Cardiac muscle cell (in vitro differentiated cells and primary cell): ENCODE results near the gene RASGEF1C. TPM values are rescaled to one million over a fixed set of nuclear protein-coding genes. Genes with fewer than 3 reads are reported as not detected.
"Not testable (repeated sequence)": the region's sequence is repeated elsewhere in the genome, so short reads cannot be mapped to it uniquely, and the experiment has no call there.

ENCODE experiments used
- DNase-seq, 2 donors: peaks; one replicate each; pipeline versions ENCODE4 v3.0.0 to v3.0.0-alpha.2; 2010 to 2017; ENCODE audit warnings: low read depth in 1 of 2, low spot score in 1 of 2
- H3K27ac ChIP-seq: fragments of 200-600 bp; sonication (generic); 2 replicates; pipeline ENCODE4 v1.5.1; 2016
- H3K27me3 ChIP-seq: fragments of 200-600 bp; sonication (generic); 2 replicates; pipeline ENCODE4 v1.6.0; 2016; ENCODE audit warnings: control low read depth
- H3K36me3 ChIP-seq: fragments of 200-600 bp; sonication (generic); 2 replicates; pipeline ENCODE4 v1.5.1; 2016; ENCODE audit warnings: control low read depth
- H3K4me1 ChIP-seq: fragments of 200-600 bp; sonication (generic); 2 replicates; pipeline ENCODE4 v1.8.1; 2017; ENCODE audit warnings: low read depth, mild to moderate bottlenecking, mixed run types
- H3K4me3 ChIP-seq: fragments of 200-600 bp; sonication (generic); 2 replicates; pipeline ENCODE4 v1.5.1; 2016; ENCODE audit warnings: mild to moderate bottlenecking
- H3K9me3 ChIP-seq: fragments of 200-600 bp; sonication (generic); 2 replicates; pipeline ENCODE4 v1.5.1; 2017; ENCODE audit warnings: low read depth, mild to moderate bottlenecking, control low read depth
- CTCF ChIP-seq: IDR thresholded peaks from 2 replicates; pipeline ENCODE4 v1.5.1; 2012; ENCODE audit warnings: low read depth, mild to moderate bottlenecking, low read length
- polyA plus RNA-seq: library from polyadenylated mRNA; unstranded; fragments of >200 nt; fragmentation: Nextera tagmentation; extraction: Ambion mirVana; gene quantifications from 2 replicates; pipeline ENCODE4 v1.2.1, GENCODE V29; 2016
- total RNA-seq: library from RNA; depleted of rRNA; stranded (reverse); fragments of >200 nt; gene quantifications from 2 replicates; pipeline ENCODE4 v1.2.3, GENCODE V29; 2016

RASGEF1C gene
- total and polyA plus RNA-seq, 2 experiments from 2014 or later = 1.5 to 2.5 TPM

DNA sequence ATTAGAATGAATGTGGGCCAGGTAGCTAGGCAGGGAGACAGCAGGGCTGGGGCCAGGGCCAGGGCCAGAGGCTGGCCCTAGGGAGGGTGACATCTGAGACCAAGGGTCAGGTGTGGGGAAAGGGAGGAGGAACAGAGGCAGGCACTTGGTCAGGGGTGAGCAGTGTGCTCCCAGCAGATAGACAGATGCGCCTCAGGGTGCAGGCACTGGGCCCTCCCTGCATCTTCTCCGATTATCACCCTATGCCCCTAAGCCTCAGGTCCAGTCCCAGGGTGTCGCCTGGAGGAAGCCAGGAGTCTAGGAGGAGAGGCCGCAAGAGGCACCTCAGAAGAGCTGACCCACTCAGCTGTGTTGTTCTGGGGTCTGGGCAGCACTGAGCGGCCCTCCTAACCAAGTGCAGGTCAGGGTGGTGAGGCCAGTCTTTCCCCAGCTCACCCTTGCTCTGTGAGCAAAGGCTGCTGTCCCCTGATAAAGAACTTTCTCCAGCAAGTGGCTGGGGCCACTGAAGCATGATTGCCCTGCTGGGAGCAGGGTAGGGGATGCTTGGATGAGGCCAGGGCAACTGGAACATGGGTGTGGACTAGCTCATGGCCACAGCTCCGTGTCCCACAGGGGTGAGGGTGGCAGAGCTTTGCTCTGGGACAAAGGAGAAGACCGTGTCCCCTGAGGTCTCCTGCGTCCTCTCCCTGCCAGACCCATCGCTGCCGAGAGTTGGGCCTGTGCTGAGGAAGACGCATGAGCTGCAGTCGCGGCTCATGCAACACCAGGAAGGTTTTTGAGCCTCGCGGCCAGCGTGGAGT, 2.1 kb upstream of the RASGEF1C start:
- H3K4me3 ChIP-seq = no peak overlapping the region
- H3K36me3 ChIP-seq = no peaks in the 10 kb centered on the region
- H3K4me1 ChIP-seq = no peaks in the 10 kb centered on the region
- H3K27ac ChIP-seq = no peak overlapping the region
- H3K27me3 ChIP-seq = peaks cover 21% of the 10 kb centered on the region
- H3K9me3 ChIP-seq = no peaks in the 10 kb centered on the region
- no peak for DNase-seq
- no peak for TF ChIP-seq CTCF

GRCh38 chr5:180210077-180210476, 1.1 kb upstream of the RASGEF1C start:
- not testable (repeated sequence) for H3K27ac ChIP-seq, H3K36me3 ChIP-seq, H3K4me1 ChIP-seq, H3K9me3 ChIP-seq, DNase-seq, H3K4me3 ChIP-seq
- H3K27me3 ChIP-seq = peaks cover 21% of the 10 kb centered on the region

GRCh38 chr5:180208435-180209081, 453 bp downstream of the RASGEF1C start:
- peak overlapping the region; percentile 40 for H3K4me3 ChIP-seq

GRCh38 chr5:180208038-180208434, 975 bp downstream of the RASGEF1C start:
- Histone ChIP-seq H3K27me3 (peaks cover 21% of the 10 kb centered on the region), H3K9me3 (no peaks in the 10 kb centered on the region), H3K36me3 (no peaks in the 10 kb centered on the region), H3K4me1 (no peaks in the 10 kb centered on the region), H3K27ac (no peak overlapping the region), H3K4me3 (peak overlapping the region; percentile 40)
- DNase-seq = no peak
- TF ChIP-seq CTCF = no peak

More at GRCh38 chr5:180208435-180209081, 453 bp downstream of the RASGEF1C start:
- H3K9me3 ChIP-seq = no peaks in the 10 kb centered on the region
- peak; percentile 8 to 44 for DNase-seq
- no peaks in the 10 kb centered on the region for H3K4me1 ChIP-seq
- H3K27ac ChIP-seq = no peak overlapping the region
- peaks cover 21% of the 10 kb centered on the region for H3K27me3 ChIP-seq
- H3K36me3 ChIP-seq = no peaks in the 10 kb centered on the region
- no peak for TF ChIP-seq CTCF

DNA sequence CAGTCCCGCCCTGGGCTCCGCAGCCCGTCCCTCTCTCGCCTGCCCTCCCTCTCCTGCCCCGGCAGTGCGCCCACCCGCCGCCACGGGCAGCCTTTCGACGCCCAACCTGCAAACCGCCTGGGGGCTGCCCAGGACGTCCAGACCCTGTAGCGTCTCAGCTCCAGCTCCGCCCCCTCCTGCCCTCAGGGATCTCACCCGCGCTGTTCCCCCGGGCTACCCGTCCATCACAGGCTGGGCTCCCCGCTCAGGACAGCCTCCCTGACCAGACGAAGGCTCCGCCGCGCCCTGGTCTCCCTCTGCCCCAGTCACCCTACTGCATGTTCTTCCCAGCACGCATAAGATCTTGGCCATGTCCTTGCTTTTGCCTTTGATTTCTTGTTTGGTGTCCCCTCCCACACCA, 1.4 kb downstream of the RASGEF1C start:
- H3K9me3 ChIP-seq = no peaks in the 10 kb centered on the region
- no peak overlapping the region for H3K27ac ChIP-seq
- no peak for TF ChIP-seq CTCF
- no peaks in the 10 kb centered on the region for H3K4me1 ChIP-seq
- no peaks in the 10 kb centered on the region for H3K36me3 ChIP-seq
- peaks cover 21% of the 10 kb centered on the region for H3K27me3 ChIP-seq
- DNase-seq = no peak
- H3K4me3 ChIP-seq = no peak overlapping the region

DNA sequence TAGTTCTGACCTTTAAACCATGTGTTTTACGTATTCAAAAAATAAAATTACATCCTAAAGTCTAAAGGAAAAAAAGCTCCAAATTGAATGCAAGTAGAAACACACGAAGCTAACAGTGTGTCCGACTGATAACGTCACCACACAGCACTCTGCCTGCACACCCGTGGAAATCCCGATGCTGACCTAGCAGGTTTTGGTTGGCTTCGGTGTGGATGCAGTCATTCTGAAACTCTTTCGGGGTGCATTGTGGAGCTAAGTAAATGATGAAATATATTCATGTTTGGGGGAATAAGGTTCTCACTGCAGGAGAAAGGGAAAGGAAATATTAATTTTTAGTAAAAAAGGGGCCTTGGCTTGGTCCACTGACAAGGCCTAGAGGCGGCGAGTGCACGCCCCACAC, 2.0 kb downstream of the RASGEF1C start:
- Histone ChIP-seq H3K36me3 (no peaks in the 10 kb centered on the region), H3K4me1 (no peaks in the 10 kb centered on the region), H3K27ac (no peak overlapping the region), H3K27me3 (peaks cover 21% of the 10 kb centered on the region), H3K4me3 (no peak overlapping the region), H3K9me3 (no peaks in the 10 kb centered on the region)
- TF ChIP-seq CTCF = no peak
- no peak for DNase-seq
